SU-DHL-6 (cell line): Measurements from ENCODE around the gene RAPGEF4.

Experiments used
- H2AFZ ChIP-seq: fragments of 200-600 bp; sonication (generic); 2 replicates; pipeline ENCODE4 v1.6.1; 2014; ENCODE audit warnings: low read depth, mild to moderate bottlenecking, moderate library complexity, mixed read lengths, antibody characterized with exemption, low read length; ENCODE audit not compliant: severe bottlenecking
- H3F3A ChIP-seq: fragments of 200-600 bp; shearing (Covaris generic); 2 replicates; pipeline ENCODE4 v1.6.0; 2016; ENCODE audit warnings: antibody characterized with exemption, mild to moderate bottlenecking; ENCODE audit not compliant: insufficient read depth
- H3K27ac ChIP-seq: fragments of 200-600 bp; sonication (generic); 2 replicates; pipeline ENCODE4 v1.5.1; 2016; ENCODE audit warnings: low read depth, mild to moderate bottlenecking, low read length, moderate library complexity, mixed read lengths
- H3K27me3 ChIP-seq: fragments of 200-600 bp; sonication (generic), shearing (Covaris generic); 2 replicates; pipeline ENCODE4 v1.6.0; 2014; ENCODE audit warnings: mild to moderate bottlenecking, low read length
- H3K36me3 ChIP-seq: fragments of 200-600 bp; sonication (generic); 2 replicates; pipeline ENCODE4 v1.6.1; 2014; ENCODE audit warnings: mild to moderate bottlenecking, low read length, mixed read lengths
- H3K4me2 ChIP-seq: fragments of 300-600, 200-600 bp; shearing (Covaris generic), sonication (generic); 2 replicates; pipeline ENCODE4 v1.6.0; 2014; ENCODE audit warnings: low read length, low read depth, mild to moderate bottlenecking; ENCODE audit not compliant: poor library complexity, severe bottlenecking
- H3K4me3 ChIP-seq: fragments of 200-600 bp; sonication (generic); 2 replicates; pipeline ENCODE4 v1.5.1; 2014; ENCODE audit warnings: antibody characterized with exemption, low read length, mild to moderate bottlenecking, mixed read lengths; ENCODE audit not compliant: insufficient read depth, poor library complexity, severe bottlenecking
- H3K79me2 ChIP-seq: fragments of 200-600 bp; sonication (generic); 2 replicates; pipeline ENCODE4 v1.6.1; 2014; ENCODE audit warnings: mild to moderate bottlenecking, low read length, moderate library complexity; ENCODE audit not compliant: insufficient read depth
- H3K9ac ChIP-seq: fragments of 200-600 bp; sonication (generic); 2 replicates; pipeline ENCODE4 v1.7.0; 2014; ENCODE audit warnings: mild to moderate bottlenecking, low read length
- H3K9me2 ChIP-seq: fragments of 200-600 bp; sonication (generic); replicated peaks from 2 replicates; pipeline ENCODE4 v1.6.1; 2014; ENCODE audit warnings: low read length; ENCODE audit not compliant: insufficient read depth
- H3K9me3 ChIP-seq: fragments of 200-600 bp; sonication (generic); 2 replicates; pipeline ENCODE4 v1.6.1; 2014; ENCODE audit warnings: low read length, mixed read lengths; ENCODE audit not compliant: insufficient read depth
- H4K20me1 ChIP-seq: fragments of 200-600 bp; sonication (generic); 2 replicates; pipeline ENCODE4 v1.6.1; 2014; ENCODE audit warnings: low read depth, mild to moderate bottlenecking, antibody characterized with exemption, low read length, moderate library complexity, mixed read lengths
- EZH2phosphoT487 ChIP-seq: fragments of 200-600 bp; sonication (generic), shearing (Covaris generic); conservative IDR thresholded peaks from 2 replicates; pipeline ENCODE4 v1.6.1; 2018; ENCODE audit warnings: mild to moderate bottlenecking, antibody characterized with exemption, low read length, moderate library complexity, mixed read lengths
- TF ChIP-seq, protein P1 (sequence below): fragments of 200-600 bp; sonication (generic); IDR thresholded peaks from one replicate; pipeline ENCODE4 v1.5.1; 2017; ENCODE audit warnings: antibody characterized with exemption, mild to moderate bottlenecking, low read length, moderate library complexity; ENCODE audit not compliant: insufficient read depth, poor library complexity, severe bottlenecking

RAPGEF4 gene

DNA sequence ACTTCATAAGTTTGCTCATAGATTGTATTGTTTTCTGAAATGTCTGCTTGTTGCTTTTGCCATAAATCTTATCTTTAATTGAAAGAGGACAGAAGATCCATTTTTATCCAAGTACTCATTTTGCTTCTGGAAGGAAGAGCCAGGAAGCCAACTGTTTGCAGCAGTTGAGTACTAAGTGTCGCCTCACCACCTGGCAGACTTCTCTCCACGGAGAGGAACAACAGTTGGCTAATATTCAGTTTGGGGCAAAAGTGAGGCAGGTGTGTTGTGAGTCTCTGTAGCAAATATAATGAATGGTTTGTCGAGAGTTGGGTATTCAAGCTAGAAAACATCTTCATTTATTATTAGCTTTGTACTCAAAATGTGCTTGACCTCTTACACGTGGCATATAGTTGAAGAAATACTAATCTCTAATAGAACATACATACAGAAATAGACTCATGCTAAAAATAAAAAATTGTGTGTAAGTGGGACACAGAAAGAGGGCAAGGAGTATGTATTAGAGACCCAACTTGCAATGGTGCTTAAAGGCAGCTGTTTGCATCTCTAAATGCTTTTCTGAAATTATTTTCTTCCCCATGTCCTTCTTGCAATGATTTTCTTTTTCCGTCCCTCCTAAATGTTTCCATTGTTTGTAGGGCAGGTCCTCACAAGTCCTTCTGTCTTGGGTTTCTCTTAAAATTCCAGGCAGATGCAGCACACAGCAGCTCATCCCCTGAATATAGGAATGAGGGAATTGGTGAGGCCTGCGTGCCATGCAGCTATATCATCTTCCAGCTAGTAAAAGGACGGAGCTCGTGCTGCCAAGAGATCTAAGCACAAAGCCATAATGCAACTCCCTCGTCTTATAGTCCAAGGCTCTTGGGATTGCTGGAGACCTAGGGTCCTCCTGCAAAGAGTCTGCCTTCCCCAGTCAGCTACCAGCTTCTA lies 295.2 kb downstream of the RAPGEF4 start:
- Histone ChIP-seq H3K9me2 (no peaks in the 10 kb centered on the region), H3K9me3 (no peaks in the 10 kb centered on the region), H3K9ac (no peak overlapping the region), H3K27me3 (no peaks in the 10 kb centered on the region), H3F3A (no peaks in the 10 kb centered on the region), H3K4me3 (no peak overlapping the region), H3K36me3 (no peaks in the 10 kb centered on the region), H2AFZ (no peak overlapping the region), H3K79me2 (no peaks in the 10 kb centered on the region), H3K4me2 (no peak overlapping the region), H3K27ac (no peak overlapping the region), H4K20me1 (no peaks in the 10 kb centered on the region)
- TF ChIP-seq EZH2phosphoT487: no peak
- TF ChIP-seq, protein P1, sequence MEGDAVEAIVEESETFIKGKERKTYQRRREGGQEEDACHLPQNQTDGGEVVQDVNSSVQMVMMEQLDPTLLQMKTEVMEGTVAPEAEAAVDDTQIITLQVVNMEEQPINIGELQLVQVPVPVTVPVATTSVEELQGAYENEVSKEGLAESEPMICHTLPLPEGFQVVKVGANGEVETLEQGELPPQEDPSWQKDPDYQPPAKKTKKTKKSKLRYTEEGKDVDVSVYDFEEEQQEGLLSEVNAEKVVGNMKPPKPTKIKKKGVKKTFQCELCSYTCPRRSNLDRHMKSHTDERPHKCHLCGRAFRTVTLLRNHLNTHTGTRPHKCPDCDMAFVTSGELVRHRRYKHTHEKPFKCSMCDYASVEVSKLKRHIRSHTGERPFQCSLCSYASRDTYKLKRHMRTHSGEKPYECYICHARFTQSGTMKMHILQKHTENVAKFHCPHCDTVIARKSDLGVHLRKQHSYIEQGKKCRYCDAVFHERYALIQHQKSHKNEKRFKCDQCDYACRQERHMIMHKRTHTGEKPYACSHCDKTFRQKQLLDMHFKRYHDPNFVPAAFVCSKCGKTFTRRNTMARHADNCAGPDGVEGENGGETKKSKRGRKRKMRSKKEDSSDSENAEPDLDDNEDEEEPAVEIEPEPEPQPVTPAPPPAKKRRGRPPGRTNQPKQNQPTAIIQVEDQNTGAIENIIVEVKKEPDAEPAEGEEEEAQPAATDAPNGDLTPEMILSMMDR: no peak

DNA sequence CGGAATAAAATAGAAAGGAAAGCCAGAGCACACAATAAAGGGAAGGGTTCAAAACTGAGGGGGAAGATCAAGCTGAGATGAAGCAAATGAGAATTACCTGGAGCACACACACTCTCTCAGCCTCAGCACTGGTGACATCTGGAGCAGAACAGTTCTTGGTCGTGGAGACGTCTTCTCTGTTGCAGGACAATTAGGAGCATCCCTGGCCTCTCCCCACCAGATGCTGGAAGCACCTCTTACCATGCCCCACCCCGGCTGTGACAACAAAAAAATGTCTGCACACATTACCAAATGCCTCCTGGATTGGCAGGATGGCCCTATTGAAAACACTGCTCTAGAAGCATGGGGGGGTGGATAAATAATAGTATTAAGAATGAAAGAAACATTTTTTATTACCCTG lies 296.4 kb downstream of the RAPGEF4 start:
- Histone ChIP-seq H3K9ac (no peak overlapping the region), H3K4me3 (no peak overlapping the region), H4K20me1 (no peaks in the 10 kb centered on the region), H3K27me3 (no peaks in the 10 kb centered on the region), H3K9me2 (no peaks in the 10 kb centered on the region), H3K27ac (no peak overlapping the region), H3K79me2 (no peaks in the 10 kb centered on the region), H3F3A (no peaks in the 10 kb centered on the region), H3K36me3 (no peaks in the 10 kb centered on the region), H3K9me3 (no peaks in the 10 kb centered on the region), H2AFZ (no peak overlapping the region), H3K4me2 (no peak overlapping the region)
- TF ChIP-seq, protein P1: no peak
- TF ChIP-seq EZH2phosphoT487: no peak

DNA sequence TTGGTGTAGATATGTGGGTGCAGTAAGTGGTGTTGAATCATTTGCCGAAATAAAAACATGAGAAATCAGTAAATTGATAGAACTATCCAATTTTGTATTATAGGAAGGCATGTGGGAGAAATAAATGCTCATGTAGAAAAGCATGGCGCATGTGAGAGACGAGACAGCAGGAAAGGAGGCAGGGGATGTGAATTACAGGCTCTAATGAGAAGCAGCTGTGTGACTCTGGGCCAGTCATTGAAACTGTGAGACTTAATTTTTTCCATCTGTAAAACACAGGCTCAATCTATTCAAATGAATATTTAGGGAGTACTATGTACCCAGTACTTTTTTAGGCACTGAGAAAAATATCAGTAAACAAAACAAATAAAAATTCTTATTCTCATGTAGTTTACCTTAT lies 297.4 kb downstream of the RAPGEF4 start:
- H4K20me1 ChIP-seq: no peaks in the 10 kb centered on the region
- no peaks in the 10 kb centered on the region for H3K27me3 ChIP-seq
- no peak overlapping the region for H3K9ac ChIP-seq
- no peak overlapping the region for H2AFZ ChIP-seq
- no peaks in the 10 kb centered on the region for H3F3A ChIP-seq
- TF ChIP-seq, protein P1: no peak
- no peak for TF ChIP-seq EZH2phosphoT487
- H3K27ac ChIP-seq: no peak overlapping the region
- H3K9me3 ChIP-seq: no peaks in the 10 kb centered on the region
- no peaks in the 10 kb centered on the region for H3K79me2 ChIP-seq
- H3K4me3 ChIP-seq: no peak overlapping the region
- no peaks in the 10 kb centered on the region for H3K9me2 ChIP-seq
- H3K4me2 ChIP-seq: no peak overlapping the region
- no peaks in the 10 kb centered on the region for H3K36me3 ChIP-seq
